Stimulated activated CD4-positive, alpha-beta T cell treated with anti-CD3 and anti-CD28 coated beads, TNF-alpha, amount 100 ng/mL, for 24 hours (primary cell): Measurements from ENCODE around the gene CLTB.

Source experiments
- DNase-seq, 3 experiments: peaks; one replicate each; pipeline ENCODE4 v3.0.0-alpha.2; 2020; ENCODE audit warnings: low read depth in 3 of 3

The CLTB gene

DNA sequence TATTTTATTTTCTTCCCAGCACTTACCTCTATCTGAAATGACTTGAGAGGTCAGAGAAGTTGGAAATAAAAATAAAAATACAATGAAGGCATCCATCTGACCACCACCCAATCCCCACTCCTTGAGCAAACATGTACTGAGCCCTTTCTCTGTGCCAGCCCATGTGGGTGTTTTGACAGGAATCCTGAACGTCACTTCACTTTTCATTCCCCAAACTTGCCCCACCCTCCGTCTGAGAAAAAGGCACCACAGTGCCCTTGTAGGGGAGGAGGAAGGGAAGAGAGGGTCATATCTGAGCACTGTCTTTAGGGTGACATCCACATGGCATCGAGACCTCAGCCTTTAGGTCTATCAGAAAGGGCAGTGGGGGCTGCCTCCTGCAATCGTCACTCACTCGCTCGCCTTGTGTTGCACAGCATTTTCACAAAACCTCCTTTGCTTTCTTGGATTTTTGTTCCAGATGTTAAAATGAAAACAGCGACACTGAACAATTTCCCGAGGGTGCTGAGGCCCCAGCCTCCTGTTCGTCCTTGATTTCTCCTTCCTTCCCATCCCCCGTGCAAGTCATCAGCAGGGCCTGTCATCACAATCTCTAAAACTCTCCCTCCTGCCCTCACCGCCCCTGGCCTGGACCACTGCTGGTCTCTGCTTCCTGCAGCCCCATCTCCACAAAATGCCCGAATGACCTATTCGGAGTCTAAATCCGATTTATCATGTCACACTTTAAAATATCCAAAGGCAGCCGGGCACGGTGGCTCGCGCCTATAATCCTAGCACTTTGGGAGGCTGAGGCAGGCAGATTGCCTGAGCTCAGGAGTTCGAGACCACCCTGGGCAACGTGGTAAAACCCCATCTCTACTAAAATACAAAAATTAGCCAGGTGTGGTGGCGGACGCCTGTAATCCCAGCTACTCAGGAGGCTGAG is 14.8 kb downstream of the CLTB start:
- no peak for DNase-seq

GRCh38 chr5:176400382-176401156 is 15.8 kb downstream of the CLTB start:
- DNase-seq, result no peak

- no peak for DNase-seq
These were observed 18.5 kb downstream of the CLTB start for GRCh38 chr5:176397736-176398420.

DNA sequence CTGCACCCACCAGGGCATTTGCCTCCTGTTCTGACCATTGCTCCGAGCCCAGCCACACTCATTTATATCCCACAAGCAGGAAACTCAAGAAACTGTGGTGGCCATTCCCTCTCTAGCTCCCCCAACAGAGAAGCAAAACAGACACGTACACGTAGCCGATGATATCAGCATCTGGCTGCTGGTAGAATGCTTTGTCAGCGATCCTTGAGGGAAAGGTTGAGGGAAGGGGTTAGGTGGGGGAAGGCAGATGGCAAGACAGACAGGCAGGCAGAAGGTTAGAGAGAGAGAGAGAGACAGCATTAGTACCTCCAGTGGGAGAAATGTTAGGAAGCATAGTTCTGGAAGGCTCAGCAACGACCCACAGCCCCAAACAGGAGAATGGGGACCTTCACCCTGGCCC is 20.0 kb downstream of the CLTB start:
- DNase-seq, result no peak

GRCh38 chr5:176394881-176395675 is 21.3 kb downstream of the CLTB start:
- no peak for DNase-seq

DNA sequence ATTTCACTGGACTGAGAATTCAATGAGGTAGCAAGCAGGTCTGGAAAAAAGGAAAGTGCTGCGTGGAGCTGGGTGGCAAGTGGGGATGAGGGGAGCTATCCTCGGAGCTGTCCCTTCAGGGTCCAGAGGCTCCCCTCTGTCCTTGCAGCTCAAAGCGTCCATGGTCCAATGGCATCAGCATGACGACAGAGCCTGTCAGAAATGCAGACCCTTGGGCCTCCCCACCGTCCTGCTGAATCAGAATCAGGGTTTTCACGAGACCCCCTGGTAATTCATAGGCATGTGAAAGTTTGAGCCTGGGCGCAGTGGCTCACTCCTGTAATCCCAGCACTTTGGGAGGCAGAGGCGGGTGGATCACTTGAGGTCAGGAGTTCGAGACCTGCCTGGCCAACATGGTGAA is 22.2 kb downstream of the CLTB start:
- no peak for DNase-seq

- DNase-seq, result no peak
These were observed 23.8 kb downstream of the CLTB start for GRCh38 chr5:176392526-176392925.

DNA sequence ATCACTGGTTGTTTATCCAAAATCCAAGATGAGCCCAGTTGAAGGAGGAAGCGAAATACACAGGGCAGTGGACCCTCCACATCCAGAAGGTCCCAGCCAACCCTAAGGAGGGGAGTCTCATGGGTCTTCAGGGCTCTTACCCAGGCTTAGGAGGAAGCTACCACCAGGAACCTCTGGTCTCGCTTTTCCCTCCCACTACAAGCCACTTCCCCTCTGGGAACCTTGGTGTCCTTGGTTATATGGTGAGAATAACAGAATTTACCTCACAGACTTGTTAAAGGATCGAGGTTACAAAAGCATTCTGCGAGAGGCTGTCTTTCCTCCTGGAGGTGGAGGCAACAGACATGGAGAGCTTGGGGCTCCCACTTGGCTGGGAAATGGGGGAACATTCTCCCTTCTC is 24.3 kb downstream of the CLTB start:
- DNase-seq, result no peak

DNA sequence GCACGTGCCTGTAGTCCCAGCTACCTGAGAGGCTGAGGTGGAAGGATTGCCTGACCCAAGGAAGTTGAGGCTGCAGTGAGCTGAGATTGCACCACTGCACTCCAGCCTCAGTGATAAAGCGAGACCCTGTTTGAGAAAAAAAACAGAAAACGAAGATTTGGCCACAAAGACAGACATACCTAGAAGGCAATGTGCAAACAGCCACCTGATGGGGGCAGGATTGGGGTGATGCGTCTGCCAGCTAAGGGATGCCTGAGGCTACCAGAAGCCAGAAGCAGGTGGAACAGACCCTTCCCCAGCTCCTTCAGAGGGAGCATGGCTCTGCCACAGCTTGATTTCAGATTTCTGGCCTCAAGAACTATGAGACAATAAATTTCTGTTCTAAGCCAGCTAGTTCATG is 24.9 kb downstream of the CLTB start:
- DNase-seq, result no peak

- DNase-seq, result no peak
These were observed 26.9 kb downstream of the CLTB start for GRCh38 chr5:176389135-176390123.

GRCh38 chr5:176388444-176389134 is 27.8 kb downstream of the CLTB start, which contains the start of the genes HIGD2A and NOP16:
HIGD2A (plus strand) TSS chr5:176388751; CDS start chr5:176388820, 69 bp downstream.
NOP16 (minus strand) TSS chr5:176388598; CDS start chr5:176388539, 59 bp downstream.
- DNase-seq, result peak; percentile 99 to 100 (median 99)

DNA sequence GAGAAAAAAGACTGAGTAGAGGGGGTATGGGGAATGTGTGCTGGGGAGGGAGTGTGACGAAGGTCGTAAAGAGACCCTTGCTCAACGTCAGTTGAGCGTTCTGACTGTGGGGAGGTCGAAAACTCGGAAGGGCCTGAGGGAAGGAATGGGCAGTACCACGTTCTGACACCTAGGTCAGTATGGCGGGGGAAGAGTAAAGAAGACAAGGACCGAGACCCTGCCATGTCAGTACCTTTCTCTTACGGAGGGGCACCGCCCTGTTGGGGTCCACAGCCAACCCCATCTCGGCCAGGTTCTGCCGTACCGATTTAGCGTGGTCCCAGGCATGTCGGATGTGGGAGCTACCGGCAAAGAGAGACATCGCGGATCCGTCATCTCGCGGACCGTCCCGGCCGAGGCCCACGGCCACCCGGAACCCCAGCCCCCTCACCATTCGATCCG is 28.3 kb downstream of the CLTB start:
- no peak for DNase-seq

DNA sequence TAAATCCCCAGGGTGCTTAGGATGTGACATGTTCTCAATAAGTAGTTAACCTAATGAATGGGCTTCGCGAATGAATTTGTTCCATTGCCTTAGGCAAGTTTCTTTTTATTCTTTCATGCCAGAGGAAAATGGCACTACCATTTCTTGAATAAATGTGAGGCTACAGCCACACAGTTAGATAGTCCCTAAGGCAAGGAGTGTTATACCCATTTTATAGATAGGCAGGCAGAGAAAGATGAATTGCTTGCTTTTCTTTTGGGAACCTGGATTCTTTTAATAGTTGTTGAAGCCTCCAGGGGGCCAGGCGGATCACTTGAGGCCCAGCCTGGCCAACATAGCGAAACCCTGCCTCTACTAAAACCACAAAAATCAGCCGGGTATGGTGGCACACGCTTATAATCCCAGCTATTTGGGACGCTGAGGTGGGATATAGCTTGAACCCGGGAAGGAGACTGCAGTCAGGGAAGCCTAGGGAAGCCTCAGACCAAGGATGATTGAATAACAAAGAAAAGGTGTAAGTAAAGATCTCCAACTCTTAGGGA is 28.9 kb downstream of the CLTB start:
- no peak for DNase-seq

GRCh38 chr5:176386491-176386890 is 29.8 kb downstream of the CLTB start:
- no peak for DNase-seq

DNA sequence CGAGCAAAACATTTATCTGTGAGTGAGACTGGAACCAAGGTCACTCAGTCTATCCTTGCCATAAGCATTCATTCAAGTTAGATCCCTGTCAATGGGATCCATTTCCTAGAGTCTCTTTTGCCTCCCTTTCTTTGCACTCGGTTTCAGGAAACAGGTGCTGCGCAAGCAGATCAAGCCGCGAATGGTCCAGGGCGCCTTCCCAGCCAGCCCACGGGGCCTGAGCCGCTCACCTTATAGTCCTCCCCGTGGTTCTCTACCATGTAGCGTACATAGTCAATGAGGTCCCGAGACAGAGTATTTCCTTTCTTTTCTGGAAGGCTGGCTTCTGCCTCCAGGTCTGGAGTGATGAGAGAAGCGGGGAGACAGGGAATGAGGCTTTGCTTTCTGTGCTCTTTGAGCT is 31.3 kb downstream of the CLTB start:
- DNase-seq, result no peak

DNA sequence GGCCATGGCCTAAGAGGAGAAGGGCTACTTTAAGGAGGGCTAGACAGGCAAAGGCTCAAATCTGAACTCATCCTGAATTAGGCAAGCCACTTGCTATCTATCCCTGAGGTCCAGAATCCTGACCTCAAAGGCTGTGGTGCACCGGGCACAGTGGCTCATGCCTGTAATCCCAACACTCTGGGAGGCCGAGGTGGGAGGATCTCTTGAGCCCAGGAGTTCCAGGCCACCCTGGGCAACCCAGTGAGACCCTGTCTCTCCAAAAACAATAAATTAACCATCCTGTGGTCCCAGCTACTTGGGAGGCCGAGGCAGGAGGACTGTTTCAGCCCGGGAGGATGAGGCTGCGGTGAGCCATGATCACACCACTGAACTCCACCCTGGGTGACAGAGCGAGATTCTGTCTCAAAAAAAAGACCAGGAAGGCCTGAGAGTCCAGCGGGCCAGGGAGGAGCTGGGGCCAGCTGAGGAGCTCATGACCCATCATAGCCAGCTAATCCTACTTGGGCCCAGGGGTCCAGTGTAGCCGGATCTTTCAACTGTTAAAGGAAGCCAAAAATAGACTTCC is 31.9 kb downstream of the CLTB start:
- DNase-seq, result no peak

DNA sequence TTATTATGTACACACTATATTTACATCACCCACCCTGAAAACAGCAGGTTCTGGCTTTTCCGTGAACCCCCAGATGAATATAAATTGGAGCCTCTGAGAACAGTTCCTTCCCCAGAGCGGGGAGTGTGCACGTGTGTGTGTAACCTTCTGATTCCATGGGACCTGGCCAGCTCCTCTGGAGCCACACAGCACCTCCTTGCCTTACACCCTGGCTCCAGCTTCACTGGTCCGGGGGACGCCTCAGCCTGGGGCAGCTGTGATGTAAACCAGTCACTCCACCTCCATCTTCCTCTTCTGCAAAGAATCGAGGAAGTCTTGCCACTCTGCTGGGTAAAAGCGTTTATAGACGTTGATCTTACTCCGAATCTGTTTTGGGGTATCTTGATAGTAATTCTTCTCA is 32.4 kb downstream of the CLTB start:
- no peak for DNase-seq

GRCh38 chr5:176383248-176383905 is 33.0 kb downstream of the CLTB start:
- no peak for DNase-seq
